CD4-positive, alpha-beta T cell treated with Interleukin-10 for 1 hour (primary cell): ENCODE results near the gene NPM3.

ENCODE experiments used
- DNase-seq: peaks from one replicate; pipeline ENCODE4 v3.0.0-alpha.2; 2020

Gene NPM3, protein sequence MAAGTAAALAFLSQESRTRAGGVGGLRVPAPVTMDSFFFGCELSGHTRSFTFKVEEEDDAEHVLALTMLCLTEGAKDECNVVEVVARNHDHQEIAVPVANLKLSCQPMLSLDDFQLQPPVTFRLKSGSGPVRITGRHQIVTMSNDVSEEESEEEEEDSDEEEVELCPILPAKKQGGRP

DNA sequence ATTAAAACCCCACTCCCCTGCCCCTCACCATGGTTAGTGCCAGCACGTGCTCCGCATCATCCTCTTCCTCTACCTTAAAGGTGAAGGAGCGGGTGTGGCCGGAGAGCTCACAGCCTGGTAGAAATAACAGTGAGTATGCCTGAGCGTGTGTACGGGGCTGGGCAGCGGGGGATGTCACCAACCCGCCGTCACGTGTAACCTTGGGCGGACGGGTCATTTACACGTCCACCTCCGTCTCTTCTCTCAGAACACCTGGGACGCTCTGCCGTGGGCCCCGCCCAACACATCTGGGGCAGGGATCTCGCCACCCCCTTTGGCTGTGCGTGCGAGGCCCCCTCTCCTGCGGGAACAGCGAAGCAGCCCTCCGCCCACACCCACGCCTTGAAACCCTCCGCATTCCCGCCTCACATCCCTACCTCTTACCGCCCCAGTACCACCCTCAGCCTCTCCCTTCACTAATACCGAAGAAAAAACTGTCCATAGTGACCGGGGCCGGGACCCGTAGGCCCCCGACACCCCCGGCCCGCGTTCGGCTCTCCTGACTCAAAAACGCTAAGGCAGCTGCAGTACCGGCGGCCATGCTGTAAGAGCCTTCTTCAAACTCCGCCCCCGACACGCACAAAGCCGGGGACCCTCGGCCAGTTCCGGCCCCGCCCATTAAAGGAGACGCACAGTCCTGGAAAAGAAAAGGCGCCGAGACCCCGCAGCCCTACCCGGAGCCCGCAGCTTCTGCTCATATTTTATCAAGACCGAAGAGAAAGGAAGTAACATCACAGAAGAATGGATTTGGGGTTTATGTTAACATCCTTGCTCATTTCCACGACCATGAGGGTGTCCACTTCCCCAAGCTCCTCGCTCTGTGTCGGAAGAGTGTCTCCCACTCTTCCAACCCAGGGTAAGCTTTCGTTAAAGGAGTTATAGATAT is at the start of gene NPM3:
TSS of gene NPM3 (minus strand) at position 636 of the 925 bp plus-strand sequence. CDS start at position 580, 56 bp downstream.
- peak; percentile 81 for DNase-seq

DNA sequence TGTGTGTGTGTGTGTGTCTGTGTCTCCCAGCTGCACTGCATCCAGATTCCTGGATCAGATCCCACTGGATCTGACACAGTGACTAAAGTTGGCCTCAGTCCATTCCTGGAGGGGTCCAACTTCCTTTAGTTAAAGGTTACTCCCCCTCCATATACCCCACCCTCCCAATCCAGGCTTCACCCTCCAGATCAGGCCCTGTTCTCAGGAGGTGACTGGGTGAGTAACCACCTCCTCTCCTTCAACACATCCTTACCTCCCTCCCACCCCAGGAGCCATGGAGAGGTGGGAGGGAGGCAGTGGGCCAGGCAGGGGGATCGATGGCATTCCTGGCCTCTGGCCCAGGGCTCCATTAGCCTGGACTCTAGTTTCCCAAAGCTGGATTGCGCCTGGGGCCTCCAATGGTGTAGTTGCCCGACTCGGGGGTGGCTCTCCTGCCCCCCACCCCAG is 49.1 kb upstream of the NPM3 start:
- DNase-seq = no peak

DNA sequence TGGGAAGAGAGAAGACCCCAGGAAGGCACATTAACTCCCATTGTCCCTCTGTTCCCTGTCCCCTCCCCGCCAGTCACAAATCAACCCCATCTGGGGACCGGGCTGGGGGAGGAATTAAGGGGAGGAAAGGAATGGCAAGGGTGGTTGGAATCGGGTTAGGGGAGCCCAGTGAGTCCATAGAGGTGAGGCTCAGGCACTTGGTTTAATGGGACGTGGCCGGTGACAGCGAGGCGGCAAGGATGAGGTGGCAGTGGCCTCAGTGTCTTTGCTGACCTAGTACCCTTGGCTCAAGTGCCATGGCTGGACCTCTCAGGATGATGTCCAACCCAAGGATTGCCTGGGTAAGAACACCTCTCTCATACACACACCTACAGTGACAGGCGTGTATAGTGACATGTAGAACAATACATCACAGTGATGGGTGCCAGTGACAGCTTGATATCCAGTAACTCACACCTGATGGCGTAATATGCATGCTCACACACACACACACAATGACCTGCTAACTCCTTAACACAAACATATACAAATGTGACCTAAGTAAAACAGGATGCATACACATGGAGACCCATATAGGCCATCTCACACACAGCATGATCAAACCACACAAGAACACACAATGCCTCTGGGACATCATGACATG is 48.0 kb upstream of the NPM3 start:
- no peak for DNase-seq

DNA sequence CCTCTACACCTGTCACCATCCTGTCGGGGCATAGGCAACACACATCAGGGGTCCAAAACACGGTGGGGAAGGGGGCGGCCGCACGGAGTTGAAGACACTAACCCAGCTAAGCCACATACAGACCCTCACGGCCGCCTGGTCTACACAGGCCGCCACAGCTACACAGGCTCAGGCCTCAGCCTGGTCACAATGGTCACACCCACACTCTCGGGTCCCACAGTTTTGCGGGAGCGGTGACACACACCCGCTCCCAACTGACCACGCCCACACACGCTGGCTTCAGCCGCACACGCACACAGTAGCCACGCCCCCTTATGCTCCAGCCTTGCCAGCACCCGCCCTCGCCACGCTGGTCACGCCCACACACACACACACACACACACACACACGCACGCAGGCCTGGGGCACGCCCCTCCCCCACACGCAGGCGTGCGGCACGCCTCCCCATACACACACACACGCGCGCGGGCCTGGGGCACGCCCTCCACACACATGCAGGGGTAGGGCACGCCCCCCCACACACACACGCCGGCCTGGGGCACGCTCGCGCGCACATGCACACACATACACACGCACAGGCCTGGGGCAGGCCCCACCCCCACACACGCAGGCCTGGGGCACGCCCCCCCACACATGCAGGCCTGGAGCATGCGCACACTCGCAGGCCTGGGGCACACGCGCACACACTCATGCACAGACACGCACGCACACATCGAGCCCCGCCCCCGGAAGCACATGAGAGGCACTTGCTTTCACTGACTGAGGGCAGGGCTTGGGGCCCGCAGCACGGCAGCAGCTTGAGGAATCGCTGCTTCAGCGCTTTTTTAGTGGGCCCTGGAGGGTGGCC is 47.3 kb upstream of the NPM3 start:
- peak; percentile 95 for DNase-seq

DNA sequence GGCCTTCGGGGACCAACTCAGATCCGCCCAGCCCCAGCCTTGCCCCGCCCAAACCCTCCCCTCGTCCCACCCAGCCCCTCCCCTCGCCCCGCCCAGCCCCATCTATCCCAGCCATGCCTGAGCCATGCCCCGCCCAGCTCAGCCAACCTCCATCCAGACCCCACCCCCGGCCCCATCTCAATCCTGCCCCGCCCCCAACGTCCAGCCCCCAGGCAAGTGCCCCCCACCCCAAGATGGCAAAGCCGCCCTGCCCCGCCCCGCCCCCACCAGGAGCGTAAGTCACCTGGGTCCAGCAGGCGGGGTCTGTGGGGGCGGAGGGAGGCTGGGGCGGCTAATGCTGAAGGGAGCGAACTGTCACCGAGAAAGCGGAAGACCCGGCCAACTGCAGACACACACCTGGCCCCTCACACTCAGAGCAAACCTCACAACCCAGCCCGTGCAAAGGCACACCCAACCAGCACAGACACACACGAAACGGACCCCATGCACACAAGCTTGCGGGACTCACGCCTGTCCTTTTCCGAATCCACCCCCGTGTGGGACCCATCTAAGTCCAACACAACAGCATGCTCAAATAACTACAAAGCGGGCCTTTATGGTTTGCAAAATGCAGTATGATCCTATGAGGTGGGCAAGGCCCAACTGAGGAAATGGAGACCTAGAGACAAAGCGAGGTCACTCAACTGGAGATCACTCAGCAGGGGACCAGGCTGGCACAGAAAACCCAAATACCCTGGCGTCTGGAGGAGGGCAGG is 46.5 kb upstream of the NPM3 start:
- DNase-seq = peak; percentile 78

DNA sequence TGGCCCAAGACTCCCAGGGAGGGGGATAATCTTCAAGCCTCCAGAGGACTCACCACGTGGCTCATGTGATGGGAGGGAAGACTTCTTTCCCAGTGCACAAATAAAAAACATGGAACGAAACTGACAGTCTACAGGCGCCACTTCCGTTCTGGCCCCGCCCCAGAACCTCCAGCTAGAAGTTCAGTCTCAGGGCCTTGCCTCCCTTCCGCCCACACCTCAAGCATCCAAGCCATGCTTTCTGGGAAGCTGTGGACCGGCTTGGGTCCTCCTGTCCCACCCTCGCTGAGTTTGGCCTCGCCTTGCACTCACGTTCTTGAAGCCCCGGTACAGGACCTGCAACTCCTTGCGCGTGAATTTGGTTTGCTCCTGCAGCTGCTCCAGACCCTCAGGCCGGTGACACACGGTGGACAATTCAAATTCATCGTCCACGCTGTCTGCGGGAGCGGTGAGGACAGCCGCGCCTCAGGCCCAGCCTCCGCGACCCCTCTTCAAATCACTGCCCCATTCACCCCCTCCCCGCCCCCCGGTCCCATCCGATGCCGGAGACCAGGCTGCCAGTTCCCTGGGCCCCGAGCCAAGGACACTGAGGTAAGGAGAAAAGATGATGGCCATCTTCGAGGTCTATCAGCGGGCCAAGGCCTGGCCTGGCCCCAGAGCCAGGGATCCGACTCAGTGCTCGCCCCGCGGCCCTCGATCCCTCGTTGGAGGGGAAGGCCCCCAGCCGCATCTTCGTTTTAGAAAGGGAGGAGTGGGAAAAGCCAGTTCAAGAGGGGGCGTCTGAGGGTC is 45.7 kb upstream of the NPM3 start:
- no peak for DNase-seq

DNA sequence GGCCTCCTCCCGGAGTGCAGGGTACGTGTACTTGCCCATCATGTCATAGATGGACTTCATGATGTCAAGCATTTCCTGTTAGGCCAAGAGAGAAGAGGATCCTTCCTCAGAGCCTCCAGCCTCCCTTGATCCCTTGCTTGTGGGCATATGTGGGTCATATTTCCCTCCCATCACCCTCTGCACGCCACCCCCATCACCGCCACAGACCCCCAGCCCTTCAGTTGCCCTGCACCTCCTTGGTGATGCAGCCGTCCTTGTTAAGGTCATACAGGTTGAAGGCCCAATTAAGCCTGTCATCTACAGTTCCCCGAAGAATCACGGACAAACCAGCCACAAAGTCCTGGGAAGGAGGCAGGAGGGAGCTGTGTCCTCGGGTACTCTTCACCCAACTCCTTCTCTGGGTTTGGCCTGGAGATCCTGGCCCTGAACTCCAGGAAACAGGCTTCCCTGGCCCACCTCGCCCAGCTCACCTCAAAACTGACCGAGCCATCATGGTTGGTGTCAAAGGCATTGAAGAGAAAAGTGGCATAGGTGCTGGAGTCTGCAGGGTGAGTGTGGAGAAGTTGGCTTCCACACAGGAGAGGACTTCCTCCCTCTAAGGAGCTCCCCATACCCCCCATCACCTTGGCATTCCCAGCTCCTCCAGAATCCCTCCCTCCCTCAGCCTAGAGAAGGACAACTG is 44.8 kb upstream of the NPM3 start:
- no peak for DNase-seq

DNA sequence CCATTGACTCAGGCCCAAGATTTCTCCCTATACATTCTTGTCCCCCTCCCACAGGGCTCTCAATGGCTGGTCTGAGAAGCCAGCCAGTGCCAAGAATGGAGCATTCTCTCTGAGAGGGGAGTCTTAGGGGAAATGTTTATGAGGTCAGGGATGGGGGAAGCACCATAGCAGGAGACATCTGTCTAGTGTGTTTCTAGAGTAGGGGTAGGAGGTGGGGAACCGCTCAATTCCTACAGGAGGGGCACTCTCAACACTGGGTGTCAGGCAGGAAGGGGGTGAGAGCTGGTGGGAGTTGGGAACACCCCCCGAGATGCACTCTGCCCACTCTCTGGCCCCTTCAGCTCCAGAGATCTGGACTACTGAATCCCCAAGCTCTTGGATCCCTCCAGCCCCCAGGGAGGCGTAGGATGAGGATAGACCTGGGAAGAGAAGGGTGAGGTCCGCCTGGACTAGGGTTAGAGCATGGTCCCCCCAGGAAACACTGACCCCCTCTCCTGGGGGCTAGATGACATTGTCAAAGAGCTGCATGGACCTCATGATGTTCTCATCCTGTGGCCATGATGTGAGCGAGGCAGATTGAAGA is 43.7 kb upstream of the NPM3 start:
- DNase-seq = no peak

DNA sequence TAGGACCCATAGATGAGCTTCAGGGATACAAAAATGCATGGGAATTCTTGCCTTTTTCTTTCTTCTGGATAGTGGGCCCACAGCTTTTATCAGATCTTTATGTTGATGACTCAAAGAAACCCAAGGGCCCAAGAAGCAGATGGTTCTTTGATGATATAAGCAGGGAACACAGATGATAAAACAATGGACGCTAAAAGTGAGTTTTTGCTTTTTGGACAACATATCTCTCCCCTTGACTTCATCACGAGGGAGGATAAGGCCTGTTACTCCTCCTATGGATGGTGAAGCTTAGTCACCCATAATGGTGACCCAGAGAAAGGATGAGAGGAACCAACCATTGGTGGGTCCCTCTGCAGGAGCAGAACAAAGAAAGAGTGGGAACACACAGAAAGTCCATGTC is 41.5 kb upstream of the NPM3 start:
- DNase-seq = no peak

DNA sequence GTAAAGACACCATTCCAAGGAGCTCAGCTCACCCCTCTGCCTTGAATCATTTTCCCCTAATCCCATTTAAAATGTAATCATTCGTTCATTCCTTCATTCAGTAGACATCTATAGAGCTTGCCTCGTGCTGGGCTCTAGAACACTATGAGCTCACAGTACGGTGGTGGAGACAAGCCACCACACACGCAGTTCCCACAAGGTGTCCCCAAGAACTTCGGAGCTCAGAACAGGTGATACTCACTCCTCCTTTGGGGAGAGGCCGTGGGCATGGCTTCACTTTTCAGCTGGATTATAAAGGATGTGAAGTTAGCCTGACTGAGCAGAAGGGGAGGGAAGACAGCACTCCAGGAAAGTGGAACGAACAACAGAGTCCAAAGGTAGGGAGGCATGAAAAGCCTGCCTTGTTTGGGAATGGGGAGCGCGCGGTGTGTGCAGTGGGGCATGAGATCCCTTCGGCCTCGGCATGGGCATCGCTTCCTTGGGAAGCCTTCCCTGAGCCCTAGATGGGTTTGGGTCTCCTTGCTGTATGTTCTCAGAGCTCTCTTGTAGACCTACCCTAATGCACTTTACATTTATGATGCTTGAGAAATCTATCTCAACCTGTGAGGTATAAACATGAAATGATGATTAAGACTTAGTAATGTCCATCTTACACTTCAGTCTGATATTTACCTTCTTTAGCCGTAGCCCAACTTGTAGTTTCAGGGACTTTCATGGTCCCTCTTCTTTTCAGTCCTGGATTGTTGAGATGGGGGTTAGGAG is 35.8 kb upstream of the NPM3 start:
- no peak for DNase-seq

DNA sequence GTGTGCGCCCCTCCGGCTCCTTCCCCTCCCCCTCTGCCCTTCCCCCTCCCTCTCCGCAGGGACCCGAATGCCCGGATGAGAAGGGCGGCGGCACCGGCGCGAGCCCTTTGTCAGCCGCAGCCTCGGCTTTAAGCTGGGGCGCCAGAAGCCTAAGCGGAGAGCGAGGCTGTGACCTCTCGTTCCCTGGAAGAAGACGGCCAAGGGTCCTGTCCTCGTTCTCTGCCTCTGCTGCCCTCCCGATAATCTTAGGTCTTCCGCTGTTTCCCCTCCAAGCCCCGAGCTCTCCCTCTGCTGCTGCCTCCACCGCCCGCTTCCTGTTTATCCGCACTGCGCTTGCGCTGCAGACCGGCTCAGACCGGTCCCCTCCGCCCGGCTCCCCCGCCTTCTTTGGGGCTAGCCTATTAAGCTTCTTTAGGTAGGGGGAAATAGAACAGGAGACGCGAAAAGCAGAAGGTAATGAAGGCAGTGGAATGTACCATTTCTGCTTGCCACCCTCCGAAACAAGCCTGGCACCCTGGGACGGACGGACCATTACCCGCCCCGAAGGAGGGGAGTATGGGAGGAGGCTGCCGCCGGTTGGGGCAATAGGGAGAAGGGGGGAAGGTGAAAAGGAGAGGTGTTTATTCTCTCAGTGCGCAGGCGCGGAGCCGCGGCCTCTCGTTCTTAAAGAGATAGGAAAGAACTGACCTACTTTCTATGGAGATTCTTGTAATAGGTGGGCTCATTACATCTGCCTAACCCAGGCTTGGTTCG is 35.0 kb upstream of the NPM3 start, which contains the start of gene OGA:
TSS of gene OGA (minus strand) at position 326 of the 753 bp plus-strand sequence. CDS start 422 bp downstream, outside the sequence.
- DNase-seq = peak; percentile 99

DNA sequence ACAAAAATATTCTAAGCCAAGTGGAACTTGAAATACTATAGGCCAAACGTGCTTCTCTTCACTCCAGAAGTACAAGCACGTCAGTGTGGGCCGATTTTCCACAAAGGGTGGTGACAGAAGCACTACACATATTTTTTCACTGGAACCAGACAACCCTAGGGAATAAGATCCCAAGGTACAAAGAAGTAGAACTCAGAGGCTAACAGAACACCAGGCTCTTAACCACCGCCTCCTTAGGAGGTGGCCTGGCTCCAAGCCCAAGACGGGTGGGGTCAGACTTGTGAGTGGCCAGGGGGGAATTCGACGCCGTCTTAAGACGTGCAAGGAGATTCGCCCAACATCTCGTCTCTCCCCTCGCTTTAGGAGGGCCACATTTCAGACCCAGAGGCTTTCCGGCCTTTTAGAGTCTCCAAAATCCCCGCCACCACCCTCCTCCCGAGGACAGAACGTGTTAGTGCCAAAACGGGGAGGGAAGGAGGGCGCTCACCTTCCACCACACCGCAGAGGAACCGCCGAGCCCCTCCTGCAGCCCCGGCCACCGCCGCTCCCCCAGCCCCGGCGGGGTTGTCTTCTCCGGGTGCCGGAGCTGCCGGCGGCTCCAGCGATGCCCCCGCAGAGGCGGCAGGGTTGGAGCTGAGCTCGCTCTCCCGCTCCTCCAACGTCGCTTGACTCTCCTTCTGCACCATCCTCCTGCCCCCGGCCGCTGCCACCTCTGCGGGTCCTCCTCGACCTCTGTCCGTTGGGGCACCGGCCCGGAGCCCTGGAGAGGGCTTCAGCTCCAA is 34.3 kb upstream of the NPM3 start:
- peak; percentile 35 for DNase-seq

DNA sequence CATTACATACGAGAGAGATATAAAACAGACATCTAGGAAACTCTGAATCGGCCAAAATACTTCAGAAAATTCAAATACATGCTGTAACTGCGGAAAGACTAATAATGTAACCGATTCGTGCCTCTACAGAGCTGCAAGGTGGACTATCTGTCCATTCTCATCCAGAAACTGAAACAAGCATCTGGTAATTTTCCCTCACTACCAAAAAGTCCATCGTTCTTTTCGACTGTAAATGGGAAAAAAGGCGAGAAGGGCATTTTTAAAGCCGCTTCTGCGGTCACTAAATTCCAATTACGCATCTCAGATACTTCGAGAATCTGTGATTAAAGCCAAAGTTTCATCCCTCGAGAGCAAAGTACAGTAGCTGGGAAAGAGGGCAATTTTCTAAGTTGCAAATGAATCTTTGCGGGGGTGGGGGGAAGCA is 33.7 kb upstream of the NPM3 start:
- DNase-seq = no peak

DNA sequence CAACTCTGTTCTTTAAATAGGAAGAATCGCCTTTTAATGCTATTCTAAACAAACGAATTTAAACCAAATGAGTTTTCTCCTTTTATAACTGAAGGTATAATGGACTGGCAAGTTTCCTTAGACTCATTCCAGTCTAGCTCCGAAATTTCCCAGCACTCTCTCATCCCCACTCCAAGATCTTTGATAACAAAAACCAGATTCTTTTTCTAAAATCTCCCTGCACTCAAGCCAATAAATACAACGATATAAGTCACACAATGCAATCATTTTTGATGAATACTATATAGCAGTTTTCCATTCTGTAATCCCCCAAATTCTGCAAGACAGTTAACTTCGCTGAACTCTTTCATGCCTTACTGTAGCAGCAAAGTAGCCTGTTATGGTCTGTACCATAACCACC is 33.1 kb upstream of the NPM3 start:
- no peak for DNase-seq

DNA sequence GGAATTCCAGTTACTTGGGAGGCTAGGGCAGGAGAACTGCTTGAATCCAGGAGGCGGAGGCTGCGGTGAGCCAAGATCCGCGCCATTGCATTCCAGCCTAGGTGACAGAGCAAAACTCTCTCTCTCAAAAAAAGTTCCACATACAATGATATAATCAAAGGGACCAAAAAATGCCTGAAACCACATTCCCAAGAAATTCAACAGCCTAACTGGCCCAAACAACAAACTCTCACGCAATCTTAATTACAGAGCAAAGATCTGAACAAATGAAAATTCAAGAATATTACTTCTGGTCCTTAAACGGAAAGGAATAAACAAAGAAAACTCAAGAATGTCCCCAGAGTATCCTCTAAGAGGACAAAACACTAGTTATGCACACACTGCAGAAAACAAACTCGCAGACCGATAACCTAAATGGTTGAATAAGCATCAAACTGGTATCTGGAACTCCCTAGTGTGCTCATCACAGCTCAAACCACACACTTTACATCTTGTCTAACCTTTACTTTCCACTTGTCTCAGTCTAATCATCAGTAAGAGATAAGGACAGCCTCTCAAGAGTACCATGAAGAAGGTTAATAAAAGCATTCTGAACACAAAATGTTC is 31.3 kb upstream of the NPM3 start:
- DNase-seq = no peak

DNA sequence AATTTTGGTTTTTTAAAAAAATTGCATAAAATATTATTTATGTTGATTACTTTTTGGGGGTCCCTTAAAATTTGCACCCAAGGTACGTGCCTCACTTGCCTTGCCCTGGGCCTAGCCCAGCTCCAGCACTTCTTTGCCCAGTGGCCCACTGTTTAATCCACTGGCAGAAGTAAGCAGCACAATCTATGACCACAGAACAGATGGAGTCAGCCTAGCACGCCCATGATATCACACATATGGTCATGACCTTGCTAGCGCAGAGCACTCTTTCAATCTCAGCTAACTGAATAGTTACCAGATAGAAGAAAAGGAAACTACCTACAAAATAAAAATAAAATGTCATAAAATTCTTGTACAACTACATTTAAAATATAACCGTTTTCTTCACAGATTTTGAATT is 29.4 kb upstream of the NPM3 start:
- DNase-seq = no peak

DNA sequence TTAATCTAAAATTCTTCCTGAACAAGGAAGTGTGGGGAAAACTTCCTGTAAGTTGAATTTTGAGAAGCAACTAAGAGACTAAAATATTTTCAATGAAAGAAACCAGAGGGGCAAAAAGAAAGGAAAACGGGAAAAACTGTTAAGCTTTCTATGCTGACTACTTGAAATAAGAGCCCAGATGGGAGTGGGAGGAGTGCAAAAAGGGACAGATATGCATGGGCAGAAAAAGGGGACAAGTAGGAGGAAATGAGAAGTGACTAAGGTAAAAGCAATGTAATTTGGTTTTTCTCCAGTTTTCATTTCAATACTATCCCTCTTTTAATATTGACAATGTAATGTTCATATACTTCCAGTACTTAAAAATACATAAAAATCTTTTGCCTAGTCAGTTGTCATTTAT is 23.9 kb upstream of the NPM3 start:
- DNase-seq = no peak
